SH-SY5Y (cell line): ENCODE results near the gene IKZF5.
A peak's percentile ranks its signal among the peaks of the same experiment; 100 is the strongest.

ENCODE experiments used
- GATA2 ChIP-seq: IDR thresholded peaks from 2 replicates; pipeline ENCODE4 v1.6.1; 2011; ENCODE audit warnings: mild to moderate bottlenecking, low read depth, low read length
- GATA3 ChIP-seq: IDR thresholded peaks from 2 replicates; pipeline ENCODE4 v1.6.1; 2011; ENCODE audit warnings: low read depth, mild to moderate bottlenecking, low read length, moderate library complexity

IKZF5 gene

GRCh38 chr10:123024540-123024939 lies 15.9 kb upstream of the IKZF5 start:
- TF ChIP-seq GATA2 (no peak), GATA3 (no peak)

- TF ChIP-seq GATA2 (no peak), GATA3 (no peak)
Observed at GRCh38 chr10:123021517-123021916, 12.9 kb upstream of the IKZF5 start.

GRCh38 chr10:123019941-123020703 lies 11.5 kb upstream of the IKZF5 start:
- TF ChIP-seq GATA2, result no peak

- TF ChIP-seq GATA2, result no peak
- no peak for TF ChIP-seq GATA3
Observed at GRCh38 chr10:123019264-123019663, 10.7 kb upstream of the IKZF5 start.

GRCh38 chr10:123018531-123018930 lies 9.9 kb upstream of the IKZF5 start:
- TF ChIP-seq GATA2, result no peak
- no peak for TF ChIP-seq GATA3

GRCh38 chr10:123017421-123018165 lies 9.0 kb upstream of the IKZF5 start:
- TF ChIP-seq GATA3 (no peak), GATA2 (no peak)

GRCh38 chr10:123016228-123016627 lies 7.6 kb upstream of the IKZF5 start:
- TF ChIP-seq GATA2 (no peak), GATA3 (no peak)

- TF ChIP-seq GATA2 (no peak), GATA3 (no peak)
Observed at GRCh38 chr10:123014772-123015171, 6.2 kb upstream of the IKZF5 start.

- TF ChIP-seq GATA2 (no peak), GATA3 (no peak)
Observed at GRCh38 chr10:123013456-123014419, 5.1 kb upstream of the IKZF5 start.

GRCh38 chr10:123011987-123012386 lies 3.4 kb upstream of the IKZF5 start:
- TF ChIP-seq GATA3, result no peak
- no peak for TF ChIP-seq GATA2

GRCh38 chr10:123009105-123009820 lies 668 bp upstream of the IKZF5 start:
- TF ChIP-seq GATA3 (no peak), GATA2 (0 out of 2 replicates have a peak, but pooled peaks have one; percentile 36)

GRCh38 chr10:123007558-123008354 lies 839 bp downstream of the IKZF5 start:
- TF ChIP-seq GATA2 (no peak), GATA3 (no peak)

- TF ChIP-seq GATA3 (no peak), GATA2 (no peak)
Observed at GRCh38 chr10:123004298-123004697, 4.3 kb downstream of the IKZF5 start.
